Measurements from ENCODE around the gene ZNF664. TPM values are rescaled to one million over a fixed set of nuclear protein-coding genes. Genes with fewer than 3 reads are reported as not detected.

ZNF664 gene
- total and polyA plus RNA-seq, 9 of the 15 experiments (the other 6 are each of a cell fraction or from before 2014, with no cell fraction given) = 3.3 to 101 (median 63.6) TPM

DNA sequence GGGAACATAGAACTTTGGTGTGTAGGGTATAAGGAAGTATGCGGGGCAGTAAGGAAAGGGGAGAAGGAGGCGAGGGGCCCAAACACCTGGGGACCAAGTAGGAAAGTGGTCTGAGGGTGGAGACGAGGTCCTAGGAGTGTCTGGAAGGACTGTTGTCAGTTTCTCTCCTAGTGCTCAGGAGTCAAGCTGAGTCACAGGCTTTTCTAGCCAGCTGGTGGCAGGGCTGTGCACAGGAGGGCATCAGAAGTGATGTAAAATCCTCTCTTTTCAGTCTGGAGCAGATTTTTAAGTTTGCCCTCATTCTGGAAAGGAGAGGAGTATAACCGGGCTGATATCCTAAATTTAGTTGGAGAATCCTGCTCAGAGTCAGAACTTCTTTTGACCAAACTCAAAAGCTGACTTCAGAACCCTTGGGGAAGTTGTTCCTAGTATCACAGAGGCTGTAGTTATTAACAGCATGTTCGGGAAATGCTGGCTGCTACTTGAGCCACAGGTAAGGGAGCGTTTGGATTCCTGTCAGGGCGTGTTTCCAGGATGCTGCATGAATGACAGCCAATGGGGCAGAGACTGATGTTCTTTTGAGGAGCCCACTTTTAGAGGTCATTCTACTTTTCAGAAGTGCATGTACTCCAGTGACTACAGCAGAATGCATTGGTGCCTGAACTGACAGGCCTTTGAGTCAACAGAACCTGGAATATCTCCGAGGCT, 19.3 kb downstream of the ZNF664 start:
- no peak overlapping the region for H2AFZ ChIP-seq (ENCODE audit: low read depth, low read length)
- BruUV-seq (replicated peaks) = no TSS peak
- WGBS (ENCODE audit: insufficient coverage, low coverage, missing lambda C conversion rate) = 86% methylated on average over 8 of the region's 8 CpGs
- H3K79me2 ChIP-seq (ENCODE audit: control insufficient read depth, insufficient read depth, low read length) = peaks cover 29% of the 10 kb centered on the region; the same call in 2 of the 3 replicates
- ChIA-PET POLR2A (interaction anchor here (0.7 to 1.8 kb wide), 4 partner anchors 10 to 21 kb away, joined by 3 to 6 read pairs (median 4); no protein-coding TSS in a partner anchor), CTCF (ENCODE audit: low intra/inter-chr PET ratio) (interaction anchor here (0.7 kb wide), 1 partner anchor 40 kb away, joined by 3 read pairs; no protein-coding TSS in a partner anchor)
- H3K4me1 ChIP-seq (replicated peaks in 1 of 2; ENCODE audit: control insufficient read depth in 2 of 2, insufficient read depth in 2 of 2, low read length in 2 of 2) = peaks cover 0 to 46% of the 10 kb centered on the region in 2 experiments; a peak in 4 of 5 replicates
- no peak overlapping the region for H3K4me2 ChIP-seq (ENCODE audit: insufficient read depth, low read length)
- H4K20me1 ChIP-seq (replicated peaks; ENCODE audit: control insufficient read depth, insufficient read depth, low read length) = no peaks in the 10 kb centered on the region
- DNase-seq (ENCODE audit: extremely low read depth in 1 of 4, low spot score in 3 of 4) (no peak), ATAC-seq (no peak), FAIRE-seq (no peak)
- H3K36me3 ChIP-seq (ENCODE audit: control insufficient read depth, insufficient read depth, low read length) = peaks cover 60% of the 10 kb centered on the region
- no peaks in the 10 kb centered on the region for H3K27me3 ChIP-seq (ENCODE audit: control insufficient read depth in 2 of 2, insufficient read depth in 2 of 2, low read length in 2 of 2)
- H3K4me3 ChIP-seq = no peak overlapping the region
- no peak overlapping the region; a peak in 1 of 4 replicates for H3K9ac ChIP-seq (ENCODE audit: insufficient read depth in 1 of 2, low read depth in 2 of 2, low read length in 2 of 2)
- no peak for TF ChIP-seq PRMT5 (CRISPR knock-in tag; IDR thresholded peaks at IDR 0.05)
- TF ChIP-seq, protein P1, sequence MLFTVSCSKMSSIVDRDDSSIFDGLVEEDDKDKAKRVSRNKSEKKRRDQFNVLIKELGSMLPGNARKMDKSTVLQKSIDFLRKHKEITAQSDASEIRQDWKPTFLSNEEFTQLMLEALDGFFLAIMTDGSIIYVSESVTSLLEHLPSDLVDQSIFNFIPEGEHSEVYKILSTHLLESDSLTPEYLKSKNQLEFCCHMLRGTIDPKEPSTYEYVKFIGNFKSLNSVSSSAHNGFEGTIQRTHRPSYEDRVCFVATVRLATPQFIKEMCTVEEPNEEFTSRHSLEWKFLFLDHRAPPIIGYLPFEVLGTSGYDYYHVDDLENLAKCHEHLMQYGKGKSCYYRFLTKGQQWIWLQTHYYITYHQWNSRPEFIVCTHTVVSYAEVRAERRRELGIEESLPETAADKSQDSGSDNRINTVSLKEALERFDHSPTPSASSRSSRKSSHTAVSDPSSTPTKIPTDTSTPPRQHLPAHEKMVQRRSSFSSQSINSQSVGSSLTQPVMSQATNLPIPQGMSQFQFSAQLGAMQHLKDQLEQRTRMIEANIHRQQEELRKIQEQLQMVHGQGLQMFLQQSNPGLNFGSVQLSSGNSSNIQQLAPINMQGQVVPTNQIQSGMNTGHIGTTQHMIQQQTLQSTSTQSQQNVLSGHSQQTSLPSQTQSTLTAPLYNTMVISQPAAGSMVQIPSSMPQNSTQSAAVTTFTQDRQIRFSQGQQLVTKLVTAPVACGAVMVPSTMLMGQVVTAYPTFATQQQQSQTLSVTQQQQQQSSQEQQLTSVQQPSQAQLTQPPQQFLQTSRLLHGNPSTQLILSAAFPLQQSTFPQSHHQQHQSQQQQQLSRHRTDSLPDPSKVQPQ (CRISPR knock-in tag; IDR thresholded peaks at IDR 0.05; ENCODE audit: borderline replicate concordance) = no peak
- TF ChIP-seq POLR2AphosphoS5 (IDR thresholded peaks at IDR 0.05; ENCODE audit: control insufficient read depth, insufficient read depth, low read depth, low read length) = no peak
- TF ChIP-seq, protein P2, sequence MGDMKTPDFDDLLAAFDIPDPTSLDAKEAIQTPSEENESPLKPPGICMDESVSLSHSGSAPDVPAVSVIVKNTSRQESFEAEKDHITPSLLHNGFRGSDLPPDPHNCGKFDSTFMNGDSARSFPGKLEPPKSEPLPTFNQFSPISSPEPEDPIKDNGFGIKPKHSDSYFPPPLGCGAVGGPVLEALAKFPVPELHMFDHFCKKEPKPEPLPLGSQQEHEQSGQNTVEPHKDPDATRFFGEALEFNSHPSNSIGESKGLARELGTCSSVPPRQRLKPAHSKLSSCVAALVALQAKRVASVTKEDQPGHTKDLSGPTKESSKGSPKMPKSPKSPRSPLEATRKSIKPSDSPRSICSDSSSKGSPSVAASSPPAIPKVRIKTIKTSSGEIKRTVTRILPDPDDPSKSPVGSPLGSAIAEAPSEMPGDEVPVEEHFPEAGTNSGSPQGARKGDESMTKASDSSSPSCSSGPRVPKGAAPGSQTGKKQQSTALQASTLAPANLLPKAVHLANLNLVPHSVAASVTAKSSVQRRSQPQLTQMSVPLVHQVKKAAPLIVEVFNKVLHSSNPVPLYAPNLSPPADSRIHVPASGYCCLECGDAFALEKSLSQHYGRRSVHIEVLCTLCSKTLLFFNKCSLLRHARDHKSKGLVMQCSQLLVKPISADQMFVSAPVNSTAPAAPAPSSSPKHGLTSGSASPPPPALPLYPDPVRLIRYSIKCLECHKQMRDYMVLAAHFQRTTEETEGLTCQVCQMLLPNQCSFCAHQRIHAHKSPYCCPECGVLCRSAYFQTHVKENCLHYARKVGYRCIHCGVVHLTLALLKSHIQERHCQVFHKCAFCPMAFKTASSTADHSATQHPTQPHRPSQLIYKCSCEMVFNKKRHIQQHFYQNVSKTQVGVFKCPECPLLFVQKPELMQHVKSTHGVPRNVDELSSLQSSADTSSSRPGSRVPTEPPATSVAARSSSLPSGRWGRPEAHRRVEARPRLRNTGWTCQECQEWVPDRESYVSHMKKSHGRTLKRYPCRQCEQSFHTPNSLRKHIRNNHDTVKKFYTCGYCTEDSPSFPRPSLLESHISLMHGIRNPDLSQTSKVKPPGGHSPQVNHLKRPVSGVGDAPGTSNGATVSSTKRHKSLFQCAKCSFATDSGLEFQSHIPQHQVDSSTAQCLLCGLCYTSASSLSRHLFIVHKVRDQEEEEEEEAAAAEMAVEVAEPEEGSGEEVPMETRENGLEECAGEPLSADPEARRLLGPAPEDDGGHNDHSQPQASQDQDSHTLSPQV (IDR thresholded peaks at IDR 0.05) = no peak
- no peak for TF ChIP-seq BACH1 (tag; IDR thresholded peaks at IDR 0.05)
- TF ChIP-seq, protein P3, sequence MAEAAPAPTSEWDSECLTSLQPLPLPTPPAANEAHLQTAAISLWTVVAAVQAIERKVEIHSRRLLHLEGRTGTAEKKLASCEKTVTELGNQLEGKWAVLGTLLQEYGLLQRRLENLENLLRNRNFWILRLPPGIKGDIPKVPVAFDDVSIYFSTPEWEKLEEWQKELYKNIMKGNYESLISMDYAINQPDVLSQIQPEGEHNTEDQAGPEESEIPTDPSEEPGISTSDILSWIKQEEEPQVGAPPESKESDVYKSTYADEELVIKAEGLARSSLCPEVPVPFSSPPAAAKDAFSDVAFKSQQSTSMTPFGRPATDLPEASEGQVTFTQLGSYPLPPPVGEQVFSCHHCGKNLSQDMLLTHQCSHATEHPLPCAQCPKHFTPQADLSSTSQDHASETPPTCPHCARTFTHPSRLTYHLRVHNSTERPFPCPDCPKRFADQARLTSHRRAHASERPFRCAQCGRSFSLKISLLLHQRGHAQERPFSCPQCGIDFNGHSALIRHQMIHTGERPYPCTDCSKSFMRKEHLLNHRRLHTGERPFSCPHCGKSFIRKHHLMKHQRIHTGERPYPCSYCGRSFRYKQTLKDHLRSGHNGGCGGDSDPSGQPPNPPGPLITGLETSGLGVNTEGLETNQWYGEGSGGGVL (CRISPR knock-in tag; IDR thresholded peaks at IDR 0.05) = no peak
- no peaks in the 10 kb centered on the region for H3K9me1 ChIP-seq (ENCODE audit: control insufficient read depth, insufficient read depth, low read length)
- intact Hi-C loops (cut with micrococcal nuclease) = no loop called here
- in situ Hi-C loops (cut with MboI) = no loop called here
- H3K27ac ChIP-seq (ENCODE audit: extremely low read depth, low read depth, low read length) = no peak overlapping the region
- no peaks in the 10 kb centered on the region for H3K9me3 ChIP-seq (replicated peaks; ENCODE audit: control insufficient read depth, insufficient read depth, low read depth, low read length)
